ENCODE results near the gene IRX1.

The IRX1 gene

GRCh38 chr5:3615829-3616228 is 20.2 kb downstream of the IRX1 start:
- no peaks in the 10 kb centered on the region for H3K27me3 ChIP-seq (ENCODE audit: control insufficient read depth, insufficient read depth, low read length)
- no peaks in the 10 kb centered on the region for H3K4me1 ChIP-seq (ENCODE audit: control insufficient read depth, insufficient read depth, low read length)
- H3K9me3 ChIP-seq (ENCODE audit: control insufficient read depth, insufficient read depth, low read length): no peaks in the 10 kb centered on the region
- H3K4me3 ChIP-seq (ENCODE audit: low read depth, low read length): no peak overlapping the region
- no peaks in the 10 kb centered on the region for H3K36me3 ChIP-seq (ENCODE audit: control insufficient read depth, insufficient read depth, low read length)
- H3K27ac ChIP-seq (ENCODE audit: low read depth, low read length): no peak overlapping the region
- no peak overlapping the region for H3K9ac ChIP-seq (ENCODE audit: low read depth, low read length)

DNA sequence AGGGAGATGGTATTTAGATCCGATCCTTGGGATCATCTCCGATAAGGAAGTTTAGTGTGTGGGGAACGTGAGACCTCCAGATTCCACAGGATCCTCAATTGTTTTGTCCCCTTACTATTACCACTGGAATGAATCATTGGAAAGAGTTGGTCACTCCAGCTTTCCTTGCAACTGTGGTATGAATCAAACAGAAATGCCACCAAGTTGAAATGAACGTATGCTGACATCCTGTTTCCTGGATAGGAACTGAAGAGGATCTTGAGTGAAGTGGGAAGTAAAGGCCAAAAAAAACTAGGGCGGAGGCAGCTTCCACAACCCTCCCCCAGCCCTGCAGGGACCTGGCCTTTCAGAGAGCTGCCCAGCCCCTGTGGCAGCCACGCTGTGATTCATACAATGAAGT is 23.9 kb downstream of the IRX1 start:
- H3K4me3 ChIP-seq (ENCODE audit: low read depth, low read length): no peak overlapping the region
- H3K27ac ChIP-seq (ENCODE audit: low read depth, low read length): no peak overlapping the region
- no peaks in the 10 kb centered on the region for H3K36me3 ChIP-seq (ENCODE audit: control insufficient read depth, insufficient read depth, low read length)
- no peaks in the 10 kb centered on the region for H3K4me1 ChIP-seq (ENCODE audit: control insufficient read depth, insufficient read depth, low read length)
- no peak overlapping the region for H3K9ac ChIP-seq (ENCODE audit: low read depth, low read length)
- no peaks in the 10 kb centered on the region for H3K9me3 ChIP-seq (ENCODE audit: control insufficient read depth, insufficient read depth, low read length)
- H3K27me3 ChIP-seq (ENCODE audit: control insufficient read depth, insufficient read depth, low read length): no peaks in the 10 kb centered on the region

DNA sequence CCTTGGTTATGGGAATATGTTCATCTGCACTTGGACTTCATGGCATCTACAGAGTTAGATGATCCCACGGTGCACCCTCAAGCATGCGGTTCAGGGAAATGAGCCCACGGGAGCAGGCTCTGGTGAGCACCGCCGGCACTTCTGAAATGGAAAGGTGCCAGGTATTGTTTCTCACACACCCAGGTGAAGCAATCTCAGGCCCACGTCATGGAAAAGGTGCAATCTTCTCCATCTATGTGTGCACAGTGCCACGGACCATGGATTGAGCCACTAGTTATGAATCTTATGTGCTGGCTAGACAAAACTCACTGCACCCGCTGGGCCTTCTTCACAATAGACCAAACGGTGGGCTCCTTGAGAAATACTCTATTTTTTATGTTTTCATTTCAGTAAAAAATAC is 27.3 kb downstream of the IRX1 start:
- no peaks in the 10 kb centered on the region for H3K9me3 ChIP-seq (ENCODE audit: control insufficient read depth, insufficient read depth, low read length)
- H3K4me1 ChIP-seq (ENCODE audit: control insufficient read depth, insufficient read depth, low read length): no peaks in the 10 kb centered on the region
- no peaks in the 10 kb centered on the region for H3K27me3 ChIP-seq (ENCODE audit: control insufficient read depth, insufficient read depth, low read length)
- H3K27ac ChIP-seq (ENCODE audit: low read depth, low read length): no peak overlapping the region
- H3K4me3 ChIP-seq (ENCODE audit: low read depth, low read length): no peak overlapping the region
- H3K9ac ChIP-seq (ENCODE audit: low read depth, low read length): no peak overlapping the region
- H3K36me3 ChIP-seq (ENCODE audit: control insufficient read depth, insufficient read depth, low read length): no peaks in the 10 kb centered on the region

- no peak overlapping the region for H3K27ac ChIP-seq (ENCODE audit: low read depth, low read length)
- H3K9me3 ChIP-seq (ENCODE audit: control insufficient read depth, insufficient read depth, low read length): no peaks in the 10 kb centered on the region
- H3K9ac ChIP-seq (ENCODE audit: low read depth, low read length): no peak overlapping the region
- no peaks in the 10 kb centered on the region for H3K36me3 ChIP-seq (ENCODE audit: control insufficient read depth, insufficient read depth, low read length)
- no peak overlapping the region for H3K4me3 ChIP-seq (ENCODE audit: low read depth, low read length)
- no peaks in the 10 kb centered on the region for H3K4me1 ChIP-seq (ENCODE audit: control insufficient read depth, insufficient read depth, low read length)
- no peaks in the 10 kb centered on the region for H3K27me3 ChIP-seq (ENCODE audit: control insufficient read depth, insufficient read depth, low read length)
Measured at GRCh38 chr5:3625626-3626025, 30.0 kb downstream of the IRX1 start.

GRCh38 chr5:3634061-3634460 is 38.4 kb downstream of the IRX1 start:
- Histone ChIP-seq H3K27me3 (ENCODE audit: control insufficient read depth, insufficient read depth, low read length) (no peaks in the 10 kb centered on the region), H3K27ac (ENCODE audit: low read depth, low read length) (no peak overlapping the region), H3K4me3 (ENCODE audit: low read depth, low read length) (no peak overlapping the region), H3K9ac (ENCODE audit: low read depth, low read length) (no peak overlapping the region), H3K9me3 (ENCODE audit: control insufficient read depth, insufficient read depth, low read length) (no peaks in the 10 kb centered on the region), H3K36me3 (ENCODE audit: control insufficient read depth, insufficient read depth, low read length) (no peaks in the 10 kb centered on the region), H3K4me1 (ENCODE audit: control insufficient read depth, insufficient read depth, low read length) (no peaks in the 10 kb centered on the region)

DNA sequence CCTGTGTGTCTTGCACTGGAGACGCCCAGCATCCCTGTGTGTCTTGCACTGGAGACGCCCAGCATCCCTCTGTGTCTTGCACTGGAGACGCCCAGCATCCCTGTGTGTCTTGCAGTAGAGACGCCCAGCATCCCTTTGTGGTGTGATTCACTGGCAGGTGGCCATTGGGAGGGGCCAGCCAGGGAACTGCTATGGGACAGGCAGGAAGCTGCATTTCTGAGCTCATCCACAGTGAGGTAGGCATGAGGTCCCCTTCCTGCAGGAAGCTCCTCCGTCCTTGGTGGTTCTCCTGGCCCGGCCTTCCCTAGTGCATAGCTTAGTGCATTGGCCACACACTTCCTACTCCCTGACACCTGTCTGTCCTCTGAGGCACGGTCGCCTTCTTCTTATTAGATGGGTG is 43.5 kb downstream of the IRX1 start:
- Histone ChIP-seq H3K27ac (ENCODE audit: low read depth, low read length) (no peak overlapping the region), H3K36me3 (ENCODE audit: control insufficient read depth, insufficient read depth, low read length) (no peaks in the 10 kb centered on the region), H3K9ac (ENCODE audit: low read depth, low read length) (no peak overlapping the region), H3K4me1 (ENCODE audit: control insufficient read depth, insufficient read depth, low read length) (no peaks in the 10 kb centered on the region), H3K9me3 (ENCODE audit: control insufficient read depth, insufficient read depth, low read length) (no peaks in the 10 kb centered on the region), H3K27me3 (ENCODE audit: control insufficient read depth, insufficient read depth, low read length) (no peaks in the 10 kb centered on the region), H3K4me3 (ENCODE audit: low read depth, low read length) (no peak overlapping the region)

- Histone ChIP-seq H3K9me3 (ENCODE audit: control insufficient read depth, insufficient read depth, low read length) (no peaks in the 10 kb centered on the region), H3K27ac (ENCODE audit: low read depth, low read length) (no peak overlapping the region), H3K4me3 (ENCODE audit: low read depth, low read length) (no peak overlapping the region), H3K4me1 (ENCODE audit: control insufficient read depth, insufficient read depth, low read length) (no peaks in the 10 kb centered on the region), H3K9ac (ENCODE audit: low read depth, low read length) (no peak overlapping the region), H3K27me3 (ENCODE audit: control insufficient read depth, insufficient read depth, low read length) (no peaks in the 10 kb centered on the region), H3K36me3 (ENCODE audit: control insufficient read depth, insufficient read depth, low read length) (no peaks in the 10 kb centered on the region)
Measured at GRCh38 chr5:3642231-3642630, 46.6 kb downstream of the IRX1 start.

- no peaks in the 10 kb centered on the region for H3K36me3 ChIP-seq (ENCODE audit: control insufficient read depth, insufficient read depth, low read length)
- H3K4me3 ChIP-seq (ENCODE audit: low read depth, low read length): no peak overlapping the region
- H3K9me3 ChIP-seq (ENCODE audit: control insufficient read depth, insufficient read depth, low read length): no peaks in the 10 kb centered on the region
- no peaks in the 10 kb centered on the region for H3K27me3 ChIP-seq (ENCODE audit: control insufficient read depth, insufficient read depth, low read length)
- no peak overlapping the region for H3K9ac ChIP-seq (ENCODE audit: low read depth, low read length)
- no peaks in the 10 kb centered on the region for H3K4me1 ChIP-seq (ENCODE audit: control insufficient read depth, insufficient read depth, low read length)
- H3K27ac ChIP-seq (ENCODE audit: low read depth, low read length): no peak overlapping the region
Measured at GRCh38 chr5:3650320-3650719, 54.7 kb downstream of the IRX1 start.

GRCh38 chr5:3650868-3651267 is 55.2 kb downstream of the IRX1 start:
- Histone ChIP-seq H3K27ac (ENCODE audit: low read depth, low read length) (no peak overlapping the region), H3K36me3 (ENCODE audit: control insufficient read depth, insufficient read depth, low read length) (no peaks in the 10 kb centered on the region), H3K9me3 (ENCODE audit: control insufficient read depth, insufficient read depth, low read length) (no peaks in the 10 kb centered on the region), H3K9ac (ENCODE audit: low read depth, low read length) (no peak overlapping the region), H3K4me1 (ENCODE audit: control insufficient read depth, insufficient read depth, low read length) (no peaks in the 10 kb centered on the region), H3K4me3 (ENCODE audit: low read depth, low read length) (no peak overlapping the region), H3K27me3 (ENCODE audit: control insufficient read depth, insufficient read depth, low read length) (no peaks in the 10 kb centered on the region)

Measured in HUES48 (cell line).